ENCODE results near the gene IQCF6.
"Not testable (repeated sequence)": the region's sequence is repeated elsewhere in the genome, so short reads cannot be mapped to it uniquely, and the experiment has no call there.

Gene IQCF6

DNA sequence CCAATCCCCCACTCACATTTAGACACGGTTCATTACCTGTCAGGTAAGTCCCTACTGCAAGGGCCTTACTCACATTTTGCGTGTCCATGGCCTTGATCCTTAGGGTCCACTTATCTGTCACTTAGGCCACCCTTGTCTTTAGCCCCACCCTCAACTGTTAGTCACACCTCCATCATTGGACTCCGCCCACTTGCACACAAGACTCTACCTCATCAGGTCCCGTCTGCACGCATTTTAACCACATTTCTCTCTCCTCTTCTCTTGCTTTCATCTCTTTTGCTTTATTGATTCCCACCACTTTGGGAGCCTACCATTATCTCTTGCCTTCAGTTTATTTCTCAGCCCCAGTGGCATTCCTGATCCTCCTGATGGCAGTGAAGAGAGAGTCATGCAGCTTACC lies at the start of gene IQCF6:
TSS of gene IQCF6 (minus strand) at position 101 of the 400 bp plus-strand sequence. CDS start at position 88, 13 bp downstream.
- DNase-seq (ENCODE audit: low read depth): no peak

- DNase-seq (ENCODE audit: low read depth): no peak
Measured at GRCh38 chr3:51828297-51828696, 49.3 kb upstream of the IQCF6 start.

DNA sequence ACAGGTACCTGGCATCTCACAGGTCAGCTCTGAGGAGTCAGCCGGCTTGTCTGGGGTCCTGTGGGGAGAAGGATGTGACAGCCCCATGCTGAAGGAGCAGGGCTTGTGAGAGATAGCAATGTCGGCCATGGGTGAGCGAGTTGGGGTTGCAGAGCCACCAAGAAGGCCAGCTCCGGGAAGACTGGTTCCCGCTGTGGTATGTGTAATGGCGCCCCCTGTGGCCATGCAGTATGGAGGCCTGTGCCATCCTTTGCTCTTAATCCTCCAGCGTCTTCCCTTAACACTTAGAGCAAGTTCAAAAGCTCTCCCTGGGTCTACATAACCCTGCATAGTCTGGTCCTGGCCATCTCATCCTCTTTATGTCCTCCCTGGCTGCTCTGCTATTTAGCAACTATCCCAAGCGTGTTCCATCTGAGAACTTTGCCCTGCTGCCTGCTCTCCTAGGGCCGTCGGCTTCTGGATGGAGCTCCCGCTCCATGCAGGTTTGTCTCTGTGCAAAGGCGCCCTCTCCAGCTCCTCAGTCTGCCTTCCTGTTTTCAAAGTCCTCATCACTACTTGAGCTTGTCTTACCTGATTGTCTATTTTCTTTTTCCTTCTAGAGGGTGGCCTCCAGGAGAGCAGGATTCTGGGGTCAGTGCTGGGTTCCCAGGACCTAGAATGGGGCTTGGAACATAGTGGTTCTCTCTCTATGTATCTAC lies 40.8 kb upstream of the IQCF6 start:
- DNase-seq (ENCODE audit: low read depth): no peak

- DNase-seq (ENCODE audit: low read depth): no peak
Measured at GRCh38 chr3:51819151-51819550, 40.1 kb upstream of the IQCF6 start.

DNA sequence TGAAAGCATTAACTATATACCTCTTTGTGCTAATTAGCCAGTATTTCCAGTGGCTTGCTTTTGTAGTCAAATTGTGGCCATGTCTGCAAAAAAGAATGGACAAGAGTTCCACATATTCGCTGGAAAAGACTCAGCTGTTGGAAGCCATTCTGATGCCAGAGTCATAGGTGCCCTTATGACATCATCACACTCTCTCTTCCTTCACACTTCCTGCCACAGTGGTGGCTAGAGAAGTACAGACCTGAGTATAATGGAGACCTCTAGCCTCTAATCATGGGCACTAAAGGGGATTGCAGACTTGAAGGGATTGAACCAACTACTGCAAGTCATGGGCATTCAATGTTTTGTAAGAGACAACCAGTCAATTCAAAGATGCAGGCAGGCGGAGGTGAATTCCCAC lies 38.3 kb upstream of the IQCF6 start:
- no peak for DNase-seq (ENCODE audit: low read depth)

- no peak for DNase-seq (ENCODE audit: low read depth)
Measured at GRCh38 chr3:51816723-51817122, 37.7 kb upstream of the IQCF6 start.

- no peak for DNase-seq (ENCODE audit: low read depth)
Measured at GRCh38 chr3:51815614-51816013, 36.6 kb upstream of the IQCF6 start.

DNA sequence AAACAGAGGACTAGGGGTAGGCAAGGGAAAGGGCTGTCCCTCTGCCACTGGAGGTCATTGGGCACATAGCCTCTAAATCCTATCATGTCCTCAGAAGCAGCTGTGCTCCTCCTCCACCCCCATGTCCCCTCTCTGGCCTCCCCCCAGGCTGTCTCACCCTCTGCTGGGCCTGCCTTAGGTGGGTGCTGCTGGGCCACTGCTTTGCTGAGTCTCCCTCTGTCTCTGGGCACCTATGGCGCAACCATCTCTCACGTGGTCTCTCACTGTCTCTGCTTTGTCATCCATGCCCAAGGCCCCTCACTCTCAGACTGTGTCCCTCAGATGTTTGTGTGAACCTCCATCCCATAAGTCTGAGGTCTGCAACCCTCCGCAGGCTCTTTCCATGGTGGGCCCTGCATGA lies 35.0 kb upstream of the IQCF6 start:
- DNase-seq (ENCODE audit: low read depth): no peak

- no peak for DNase-seq (ENCODE audit: low read depth)
Measured at GRCh38 chr3:51813539-51813938, 34.5 kb upstream of the IQCF6 start.

GRCh38 chr3:51808934-51809333 lies 29.9 kb upstream of the IQCF6 start:
- no peak for DNase-seq (ENCODE audit: low read depth)

GRCh38 chr3:51802106-51802703 lies 23.2 kb upstream of the IQCF6 start:
- DNase-seq (ENCODE audit: low read depth): no peak

DNA sequence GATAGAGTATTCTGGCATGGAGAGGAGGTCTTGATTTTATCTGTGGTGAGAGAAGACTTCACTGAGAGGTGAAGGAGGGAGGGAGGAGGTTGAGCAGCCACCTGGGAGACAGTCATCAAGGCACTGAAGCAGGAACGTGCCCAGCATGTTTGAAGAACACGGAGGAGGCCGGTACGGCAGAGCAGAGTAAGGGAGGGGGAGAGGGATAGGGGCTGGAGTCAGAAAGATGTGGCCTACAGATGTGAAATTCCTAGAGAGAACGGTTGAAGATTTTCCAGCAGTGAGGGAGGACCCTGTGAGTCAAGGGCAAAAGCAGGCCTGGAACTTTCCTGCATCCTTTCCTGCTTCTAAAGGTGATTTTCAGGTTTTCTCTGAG lies 21.7 kb upstream of the IQCF6 start:
- DNase-seq (ENCODE audit: low read depth): no peak

- DNase-seq (ENCODE audit: low read depth): peak; percentile 72
Measured at GRCh38 chr3:51799879-51800749, 21.1 kb upstream of the IQCF6 start.

DNA sequence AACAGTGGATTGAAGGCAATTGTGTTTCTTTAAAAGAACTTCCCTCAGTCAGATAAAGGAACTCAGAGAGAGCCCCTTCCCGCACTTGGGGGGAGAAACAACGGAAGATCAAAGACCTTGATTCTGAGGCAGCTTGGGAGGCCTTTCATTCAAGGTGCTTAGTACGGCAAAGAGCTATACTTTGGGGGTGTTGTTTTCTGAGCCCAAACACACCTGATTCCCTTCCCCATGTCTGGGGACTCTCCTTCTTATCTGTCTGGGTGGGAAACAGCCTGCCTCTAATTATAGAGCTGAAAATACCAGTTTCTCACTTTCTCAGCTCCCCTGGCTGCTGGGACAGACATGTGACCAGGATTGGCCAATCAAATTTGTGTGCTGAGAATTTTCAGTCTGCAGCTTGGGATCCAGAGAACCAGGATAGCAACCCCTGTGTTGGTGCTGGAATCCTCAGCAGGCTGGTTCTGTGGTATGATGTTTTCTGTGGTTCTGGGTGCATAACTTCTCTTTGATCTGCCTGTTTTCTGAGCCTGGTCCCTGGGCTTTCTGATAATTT lies 19.4 kb upstream of the IQCF6 start:
- no peak for DNase-seq (ENCODE audit: low read depth)

- DNase-seq (ENCODE audit: low read depth): no peak
Measured at GRCh38 chr3:51796854-51797253, 17.8 kb upstream of the IQCF6 start.

- no peak for DNase-seq (ENCODE audit: low read depth)
Measured at GRCh38 chr3:51794206-51794605, 15.2 kb upstream of the IQCF6 start.

DNA sequence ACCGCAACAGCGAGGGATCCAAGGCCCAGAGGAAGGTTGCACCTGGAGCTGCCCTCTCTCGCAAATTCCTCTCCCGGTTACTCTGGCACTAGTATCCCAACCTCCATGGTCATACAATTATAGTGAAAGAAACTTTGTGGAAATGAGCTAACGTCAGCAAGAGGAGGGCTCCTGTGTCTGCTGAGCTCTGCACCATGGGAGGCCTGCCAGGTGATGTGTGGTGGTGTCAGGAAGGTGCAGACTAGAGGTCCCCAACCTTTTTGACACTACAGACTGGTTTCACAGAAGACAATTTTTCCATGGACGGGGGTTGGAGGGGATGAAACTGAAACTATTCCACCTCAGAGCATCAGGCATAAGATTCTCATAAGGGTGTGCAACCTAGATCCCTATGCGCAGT lies 13.2 kb upstream of the IQCF6 start:
- no peak for DNase-seq (ENCODE audit: low read depth)

- DNase-seq (ENCODE audit: low read depth): no peak
Measured at GRCh38 chr3:51789437-51789836, 10.4 kb upstream of the IQCF6 start.

GRCh38 chr3:51787576-51787975 lies 8.5 kb upstream of the IQCF6 start:
- not testable (repeated sequence) for DNase-seq (ENCODE audit: low read depth)

DNA sequence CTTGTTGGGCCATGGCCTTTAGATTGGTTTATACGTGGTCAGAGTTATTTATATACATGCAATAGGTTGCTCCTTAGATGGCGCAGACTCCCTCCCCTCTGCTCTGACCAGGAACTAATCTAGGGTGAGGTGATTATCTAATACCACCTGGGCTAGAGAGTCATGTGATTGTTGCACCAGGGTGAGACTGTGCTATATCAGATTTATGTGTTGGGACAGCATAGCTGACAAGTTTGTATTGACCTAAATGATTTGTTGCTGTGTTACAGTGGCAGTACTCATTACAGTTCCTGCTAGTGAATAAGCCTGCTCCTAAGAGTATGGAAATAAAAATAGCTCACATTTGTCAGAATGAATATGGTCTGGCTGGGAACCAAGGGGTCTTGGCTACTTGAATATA lies 7.2 kb upstream of the IQCF6 start:
- DNase-seq (ENCODE audit: low read depth): no peak

GRCh38 chr3:51778554-51778953 lies 483 bp downstream of the IQCF6 start:
- no peak for DNase-seq (ENCODE audit: low read depth)

GRCh38 chr3:51777985-51778384 lies 1.1 kb downstream of the IQCF6 start:
- no peak for DNase-seq (ENCODE audit: low read depth)

DNA sequence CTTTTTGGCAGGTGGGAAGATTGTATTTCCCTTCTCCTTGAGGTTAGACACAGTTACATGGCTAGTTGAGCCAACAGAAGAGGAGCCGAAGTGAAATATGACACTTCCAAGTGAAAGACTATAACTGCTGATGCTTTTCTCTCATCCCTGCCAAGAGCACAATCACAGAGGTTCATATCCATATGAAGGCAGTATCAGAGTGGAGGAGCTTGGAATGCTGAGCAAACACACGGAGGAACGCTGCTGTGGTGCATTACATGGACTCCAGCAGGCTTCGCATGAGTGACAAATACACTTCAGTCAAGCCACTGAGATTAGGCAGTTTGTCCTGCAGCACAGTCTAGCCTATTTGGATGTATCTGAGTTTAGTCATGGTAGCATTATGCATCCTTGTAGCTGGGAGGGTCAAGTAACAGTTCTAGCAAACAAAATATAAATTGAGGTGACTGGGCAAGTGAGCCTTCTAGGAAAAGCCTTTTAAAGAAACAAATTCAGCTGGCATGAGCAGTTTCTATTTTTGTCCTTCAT lies 5.4 kb downstream of the IQCF6 start:
- DNase-seq (ENCODE audit: low read depth): no peak
